BJ (cell line): ENCODE results near the gene GPR22. TPM values are rescaled to one million over a fixed set of nuclear protein-coding genes. Genes with fewer than 3 reads are reported as not detected.

ENCODE experiments used
- CTCF ChIA-PET: fragments of 350-600 bp; formaldehyde crosslinking; extraction: SDS; loops from one replicate; lab custom pipeline; 2021; ENCODE audit warnings: antibody characterized with exemption, inconsistent platforms; lab: Yijun Ruan, JAX
- POLR2A ChIA-PET: fragments of 300-600 bp; sonication (Branson Sonifier 250); formaldehyde crosslinking; extraction: SDS; loops from one replicate; lab custom pipeline; 2021; ENCODE audit warnings: antibody characterized with exemption; lab: Charles Lee
- DNase-seq: peaks from one replicate; pipeline ENCODE4 v3.0.0-alpha.2; 2011; ENCODE audit warnings: low read depth
- H3K27me3 ChIP-seq: 2 replicates; pipeline ENCODE4 v1.6.0; 2011; ENCODE audit warnings: low read length; ENCODE audit not compliant: control insufficient read depth, insufficient read depth
- H3K36me3 ChIP-seq: 2 replicates; pipeline ENCODE4 v1.5.1; 2011; ENCODE audit warnings: low read length; ENCODE audit not compliant: control insufficient read depth, insufficient read depth
- H3K4me3 ChIP-seq: 2 replicates; pipeline ENCODE4 v1.5.1; 2011; ENCODE audit warnings: low read depth, mild to moderate bottlenecking, control low read depth, low read length
- CTCF ChIP-seq: IDR thresholded peaks from 2 replicates; pipeline ENCODE4 v1.5.1; 2011; ENCODE audit warnings: low read depth, mild to moderate bottlenecking, control low read depth, inconsistent platforms, low read length, moderate library complexity; ENCODE audit not compliant: insufficient read depth
- polyA plus RNA-seq: library from polyadenylated mRNA; depleted of rRNA; stranded (reverse); fragments of >200 nt; gene quantifications from 2 replicates; pipeline ENCODE4 v1.2.3, GENCODE V29; 2011

Gene GPR22
- polyA plus RNA-seq, 1 experiment, result not detected

- Histone ChIP-seq H3K36me3 (no peaks in the 10 kb centered on the region), H3K4me3 (no peak overlapping the region), H3K27me3 (no peaks in the 10 kb centered on the region)
- DNase-seq, result no peak
- POLR2A ChIA-PET, result no interaction called here
- no peak for TF ChIP-seq CTCF
- CTCF ChIA-PET, result interaction anchor here (0.6 kb wide), 1 partner anchor 111 kb away, joined by 3 read pairs; no protein-coding TSS in a partner anchor
Observed at GRCh38 chr7:107435749-107436148, 34.1 kb upstream of the GPR22 start.

- H3K4me3 ChIP-seq, result no peak overlapping the region
- H3K27me3 ChIP-seq, result no peaks in the 10 kb centered on the region
- H3K36me3 ChIP-seq, result no peaks in the 10 kb centered on the region
- no peak for TF ChIP-seq CTCF
- ChIA-PET POLR2A (no interaction called here), CTCF (no interaction called here)
- no peak for DNase-seq
Observed at GRCh38 chr7:107439025-107439424, 30.8 kb upstream of the GPR22 start.

- no peak overlapping the region for H3K4me3 ChIP-seq
- ChIA-PET CTCF (interaction anchor here (1.0 kb wide), 1 partner anchor 273 kb away, joined by 3 read pairs; the partner anchor contains the start of gene HBP1), POLR2A (interaction anchor here (0.6 kb wide), 2 partner anchors 257 to 495 kb away, joined by 4 to 5 read pairs; no protein-coding TSS in a partner anchor)
- DNase-seq, result no peak
- no peak for TF ChIP-seq CTCF
- no peaks in the 10 kb centered on the region for H3K36me3 ChIP-seq
- no peaks in the 10 kb centered on the region for H3K27me3 ChIP-seq
Observed at GRCh38 chr7:107441581-107442422, 28.1 kb upstream of the GPR22 start.

- H3K27me3 ChIP-seq, result no peaks in the 10 kb centered on the region
- DNase-seq, result no peak
- H3K36me3 ChIP-seq, result no peaks in the 10 kb centered on the region
- ChIA-PET POLR2A (interaction anchor here (0.6 kb wide), 1 partner anchor 258 kb away, joined by 4 read pairs; no protein-coding TSS in a partner anchor), CTCF (no interaction called here)
- no peak overlapping the region for H3K4me3 ChIP-seq
- no peak for TF ChIP-seq CTCF
Observed at GRCh38 chr7:107442678-107443077, 27.2 kb upstream of the GPR22 start.

GRCh38 chr7:107446531-107446930 lies 23.3 kb upstream of the GPR22 start:
- POLR2A ChIA-PET, result no interaction called here
- no peaks in the 10 kb centered on the region for H3K27me3 ChIP-seq
- DNase-seq, result no peak
- TF ChIP-seq CTCF, result no peak
- no peaks in the 10 kb centered on the region for H3K36me3 ChIP-seq
- no peak overlapping the region for H3K4me3 ChIP-seq
- CTCF ChIA-PET, result no interaction called here
